HepG2 (cell line): Measurements from ENCODE around the gene ACOXL. TPM values are rescaled to one million over a fixed set of nuclear protein-coding genes. Genes with fewer than 3 reads are reported as not detected.

Experiments used
- ASH2L ChIP-seq: fragments of 300-600, 200-600 bp; sonication (generic); IDR thresholded peaks from 2 replicates; pipeline ENCODE4 v1.7.0; 2017; ENCODE audit warnings: low read depth, mild to moderate bottlenecking, moderate library complexity, mixed read lengths, low read length; ENCODE audit not compliant: insufficient read length
- BRD4 ChIP-seq: sonication (generic); formaldehyde crosslinking; IDR thresholded peaks from 2 replicates; pipeline ENCODE4 v1.4.0; 2020; ENCODE audit warnings: missing genetic modification reagents
- FOXO1 ChIP-seq: sonication (generic); formaldehyde crosslinking; IDR thresholded peaks from 2 replicates; pipeline ENCODE4 v1.4.0; 2020; ENCODE audit warnings: missing genetic modification reagents
- FOXO4 ChIP-seq: sonication (generic); formaldehyde crosslinking; conservative IDR thresholded peaks from 2 replicates; pipeline ENCODE4 v1.8.1; 2023; ENCODE audit warnings: missing genetic modification reagents
- HIC2 ChIP-seq: sonication (generic); formaldehyde crosslinking; IDR thresholded peaks from 2 replicates; pipeline ENCODE4 v1.9.0; 2022; ENCODE audit warnings: low read depth, missing genetic modification reagents
- IRF2 ChIP-seq: IDR thresholded peaks from 2 replicates; pipeline ENCODE4 v1.6.1; 2018; ENCODE audit warnings: missing genetic modification reagents, missing compliant biosample characterization
- KMT2B ChIP-seq: IDR thresholded peaks from 2 replicates; pipeline ENCODE4 v1.6.1; 2016; ENCODE audit warnings: missing genetic modification reagents, missing compliant biosample characterization
- MAFK ChIP-seq, 2 experiments: IDR thresholded peaks in 1 of 2; conservative IDR thresholded peaks in 1 of 2; 2 replicates each; pipeline ENCODE4 v1.6.1; 2011; ENCODE audit warnings: improper control_type of control experiment in 2 of 2, low read length in 2 of 2
- MED1 ChIP-seq: sonication (generic); formaldehyde crosslinking; IDR thresholded peaks from 2 replicates; pipeline ENCODE4 v1.4.0; 2020; ENCODE audit warnings: missing genetic modification reagents
- PBX2 ChIP-seq: IDR thresholded peaks from 2 replicates; pipeline ENCODE4 v1.6.1; 2016; ENCODE audit warnings: control low read depth
- SIN3B ChIP-seq: fragments of 150-350 bp; IDR thresholded peaks from 2 replicates; pipeline ENCODE4 v1.6.1; 2014; ENCODE audit warnings: low read length
- SMYD3 ChIP-seq: sonication (generic); formaldehyde crosslinking; IDR thresholded peaks from 2 replicates; pipeline ENCODE4 v1.8.1; 2023; ENCODE audit warnings: mild to moderate bottlenecking, missing genetic modification reagents
- ZBTB2 ChIP-seq: sonication (generic); formaldehyde crosslinking; IDR thresholded peaks from 2 replicates; pipeline ENCODE4 v1.8.0; 2022; ENCODE audit warnings: low read depth, missing genetic modification reagents
- ZNF382 ChIP-seq: sonication (generic); formaldehyde crosslinking; IDR thresholded peaks from 2 replicates; pipeline ENCODE4 v1.5.0; 2020; ENCODE audit warnings: missing genetic modification reagents, mild to moderate bottlenecking, borderline replicate concordance
- ZNF569 ChIP-seq: sonication (generic); formaldehyde crosslinking; IDR thresholded peaks from 2 replicates; pipeline ENCODE4 v1.5.0; 2020; ENCODE audit warnings: mild to moderate bottlenecking, missing genetic modification reagents, moderate library complexity, borderline replicate concordance
- ZNF619 ChIP-seq: sonication (generic); formaldehyde crosslinking; IDR thresholded peaks from 2 replicates; pipeline ENCODE4 v1.4.0; 2020; ENCODE audit warnings: mild to moderate bottlenecking, missing genetic modification reagents
- ZNF746 ChIP-seq: sonication (generic); formaldehyde crosslinking; IDR thresholded peaks from 2 replicates; pipeline ENCODE4 v1.8.0; 2022; ENCODE audit warnings: mild to moderate bottlenecking, missing genetic modification reagents
- ZNF761 ChIP-seq: sonication (generic); formaldehyde crosslinking; conservative IDR thresholded peaks from 2 replicates; pipeline ENCODE4 v1.4.0; 2020; ENCODE audit warnings: mild to moderate bottlenecking, missing genetic modification reagents
- ZNF792 ChIP-seq: IDR thresholded peaks from 2 replicates; pipeline ENCODE4 v1.6.1; 2016
- polyA plus RNA-seq, 8 experiments: library from polyadenylated mRNA; depleted of rRNA in 3 of 8; stranded (reverse) in 7 of 8; unstranded in 1 of 8; fragments of >200 nt; fragmentation: Illumina TruSeq in 4 of 8; extraction: Trizol in 4 of 8; gene quantifications; 2 replicates each; pipeline versions ENCODE4 v1.2.1 to v1.2.3, GENCODE V29; 2011 to 2016; ENCODE audit warnings: low read depth in 4 of 8, missing spikeins in 1 of 8, mixed read lengths in 1 of 8; ENCODE audit not compliant: insufficient read depth in 1 of 8
- total RNA-seq, 5 experiments: library from RNA; depleted of rRNA; stranded (reverse); fragments of >200 nt; fragmentation: Illumina TruSeq; extraction: Trizol; gene quantifications; 2 replicates each; pipeline ENCODE4 v1.2.3, GENCODE V29; 2016; ENCODE audit warnings: low read depth in 1 of 5
- TF ChIP-seq, protein P1 (sequence below): sonication (generic); formaldehyde crosslinking; IDR thresholded peaks from 2 replicates; pipeline ENCODE4 v1.8.0; 2022; ENCODE audit warnings: mild to moderate bottlenecking, missing genetic modification reagents, moderate library complexity
- TF ChIP-seq, protein P2 (sequence below): sonication (generic); formaldehyde crosslinking; IDR thresholded peaks from 2 replicates; pipeline ENCODE4 v1.8.0; 2022; ENCODE audit warnings: mild to moderate bottlenecking, missing genetic modification reagents; ENCODE audit not compliant: insufficient replicate concordance

ACOXL gene
- total and polyA plus RNA-seq, 2 of the 13 experiments (the other 11 are each of a cell fraction or from before 2014, with no cell fraction given) = not detected

GRCh38 chr2:111116843-111117597 is 384.6 kb downstream of the ACOXL start (continued):
- TF ChIP-seq ASH2L = peak; percentile 32
- no peak for TF ChIP-seq ZNF746 (CRISPR knock-in tag)
- TF ChIP-seq, protein P1, sequence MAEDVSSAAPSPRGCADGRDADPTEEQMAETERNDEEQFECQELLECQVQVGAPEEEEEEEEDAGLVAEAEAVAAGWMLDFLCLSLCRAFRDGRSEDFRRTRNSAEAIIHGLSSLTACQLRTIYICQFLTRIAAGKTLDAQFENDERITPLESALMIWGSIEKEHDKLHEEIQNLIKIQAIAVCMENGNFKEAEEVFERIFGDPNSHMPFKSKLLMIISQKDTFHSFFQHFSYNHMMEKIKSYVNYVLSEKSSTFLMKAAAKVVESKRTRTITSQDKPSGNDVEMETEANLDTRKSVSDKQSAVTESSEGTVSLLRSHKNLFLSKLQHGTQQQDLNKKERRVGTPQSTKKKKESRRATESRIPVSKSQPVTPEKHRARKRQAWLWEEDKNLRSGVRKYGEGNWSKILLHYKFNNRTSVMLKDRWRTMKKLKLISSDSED (CRISPR knock-in tag) = no peak
- TF ChIP-seq PBX2 (CRISPR knock-in tag) = no peak
- TF ChIP-seq, protein P2, sequence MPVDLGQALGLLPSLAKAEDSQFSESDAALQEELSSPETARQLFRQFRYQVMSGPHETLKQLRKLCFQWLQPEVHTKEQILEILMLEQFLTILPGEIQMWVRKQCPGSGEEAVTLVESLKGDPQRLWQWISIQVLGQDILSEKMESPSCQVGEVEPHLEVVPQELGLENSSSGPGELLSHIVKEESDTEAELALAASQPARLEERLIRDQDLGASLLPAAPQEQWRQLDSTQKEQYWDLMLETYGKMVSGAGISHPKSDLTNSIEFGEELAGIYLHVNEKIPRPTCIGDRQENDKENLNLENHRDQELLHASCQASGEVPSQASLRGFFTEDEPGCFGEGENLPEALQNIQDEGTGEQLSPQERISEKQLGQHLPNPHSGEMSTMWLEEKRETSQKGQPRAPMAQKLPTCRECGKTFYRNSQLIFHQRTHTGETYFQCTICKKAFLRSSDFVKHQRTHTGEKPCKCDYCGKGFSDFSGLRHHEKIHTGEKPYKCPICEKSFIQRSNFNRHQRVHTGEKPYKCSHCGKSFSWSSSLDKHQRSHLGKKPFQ = no peak
- TF ChIP-seq ZBTB2 (CRISPR knock-in tag) = no peak
- TF ChIP-seq ZNF382 (CRISPR knock-in tag) = no peak
- no peak for TF ChIP-seq HIC2
- TF ChIP-seq ZNF792 (CRISPR knock-in tag) = no peak
- no peak; the same call in 1 of the 2 replicates for TF ChIP-seq MED1
- no peak for TF ChIP-seq BRD4 (CRISPR knock-in tag)
- TF ChIP-seq ZNF619 (CRISPR knock-in tag) = 0 out of 2 replicates have a peak, but pooled peaks have one; percentile 25
- 0 out of 2 replicates have a peak, but pooled peaks have one; percentile 38 for TF ChIP-seq SMYD3 (CRISPR knock-in tag)
- peak; percentile 54; the same call in 1 of the 2 replicates for TF ChIP-seq KMT2B
- TF ChIP-seq ZNF569 (CRISPR knock-in tag) = no peak
- TF ChIP-seq IRF2 = peak; percentile 80
- no peak for TF ChIP-seq SIN3B
- no peak for TF ChIP-seq FOXO4 (CRISPR knock-in tag)
- TF ChIP-seq MAFK (conservative IDR thresholded peaks at IDR 0.05 in 1 of 2, IDR thresholded peaks at IDR 0.05 in 1 of 2; ENCODE audit: low read length in 2 of 2) = no peak
- 0 out of 2 replicates have a peak, but pooled peaks have one; percentile 52 for TF ChIP-seq FOXO1
- no peak for TF ChIP-seq ZNF761 (CRISPR knock-in tag)
